Liver (tissue), 9 donors: Measurements from ENCODE around the gene SLC1A3. TPM values are rescaled to one million over a fixed set of nuclear protein-coding genes. Genes with fewer than 3 reads are reported as not detected.

Experiments used
- DNase-seq: peaks from one replicate; pipeline ENCODE4 v3.0.0-alpha.2; 2017; ENCODE audit warnings: low spot score
- H3K27ac ChIP-seq, 2 donors: one replicate each; pipeline ENCODE4 v1.7.0; 2013; ENCODE audit warnings: inconsistent platforms in 2 of 2, low read length in 2 of 2, control low read depth in 1 of 2, low read depth in 1 of 2, mild to moderate bottlenecking in 1 of 2
- H3K27me3 ChIP-seq, 4 donors: one replicate each; pipeline versions ENCODE4 v1.6.1 to v1.7.0; 2013; ENCODE audit warnings: low read length in 3 of 4, inconsistent platforms in 1 of 4, mild to moderate bottlenecking in 1 of 4, moderate library complexity in 1 of 4; ENCODE audit not compliant: control insufficient read depth in 4 of 4, insufficient read depth in 4 of 4
- H3K36me3 ChIP-seq, 4 donors: one replicate each; pipeline versions ENCODE4 v1.6.1 to v1.7.0; 2013; ENCODE audit warnings: low read length in 3 of 4, mild to moderate bottlenecking in 3 of 4, low read depth in 1 of 4, moderate library complexity in 1 of 4; ENCODE audit not compliant: control insufficient read depth in 4 of 4, insufficient read depth in 3 of 4
- H3K4me1 ChIP-seq, 4 donors: one replicate each; pipeline versions ENCODE4 v1.6.1 to v1.7.0; 2013; ENCODE audit warnings: low read length in 3 of 4, mild to moderate bottlenecking in 3 of 4, moderate library complexity in 1 of 4; ENCODE audit not compliant: control insufficient read depth in 4 of 4, insufficient read depth in 4 of 4
- H3K4me3 ChIP-seq, 3 donors: one replicate each; pipeline versions ENCODE4 v1.6.1 to v1.7.0; 2013; ENCODE audit warnings: low read length in 3 of 3, control low read depth in 1 of 3, low read depth in 1 of 3, mild to moderate bottlenecking in 1 of 3
- H3K9ac ChIP-seq, 2 donors: one replicate each; pipeline ENCODE4 v1.7.0; 2013; ENCODE audit warnings: low read length in 2 of 2, mild to moderate bottlenecking in 2 of 2, moderate library complexity in 2 of 2, control low read depth in 1 of 2, low read depth in 1 of 2
- H3K9me3 ChIP-seq, 4 donors: one replicate each; pipeline versions ENCODE4 v1.6.1 to v1.7.0; 2013; ENCODE audit warnings: low read length in 3 of 4; ENCODE audit not compliant: control insufficient read depth in 4 of 4
- ATF3 ChIP-seq: IDR thresholded peaks from 2 replicates; pipeline ENCODE4 v1.6.1; 2016; ENCODE audit warnings: antibody characterized with exemption
- CTCF ChIP-seq: fragments of 150-350 bp; IDR thresholded peaks from 2 replicates; pipeline ENCODE4 v1.5.1; 2017; ENCODE audit warnings: improper control_type of control experiment, low read depth, low read length; ENCODE audit not compliant: missing input control
- EGR1 ChIP-seq, 2 donors: IDR thresholded peaks; 2 replicates each; pipeline ENCODE4 v1.6.1; 2016 to 2018; ENCODE audit warnings: antibody characterized with exemption in 2 of 2, low read depth in 2 of 2
- FOXA1 ChIP-seq: IDR thresholded peaks from 2 replicates; pipeline ENCODE4 v1.6.1; 2016; ENCODE audit warnings: antibody characterized with exemption
- FOXA2 ChIP-seq: IDR thresholded peaks from 2 replicates; pipeline ENCODE4 v1.6.1; 2016; ENCODE audit warnings: antibody characterized with exemption
- GABPA ChIP-seq, 2 donors: IDR thresholded peaks in 1 of 2; conservative IDR thresholded peaks in 1 of 2; 2 replicates each; pipeline ENCODE4 v1.6.1; 2016; ENCODE audit warnings: antibody characterized with exemption in 2 of 2, mild to moderate bottlenecking in 1 of 2, moderate library complexity in 1 of 2
- HNF4A ChIP-seq, 2 donors: conservative IDR thresholded peaks; 2 replicates each; pipeline ENCODE4 v1.6.1; 2016; ENCODE audit warnings: antibody characterized with exemption in 2 of 2, mild to moderate bottlenecking in 2 of 2
- HNF4G ChIP-seq: IDR thresholded peaks from 2 replicates; pipeline ENCODE4 v1.6.1; 2016; ENCODE audit warnings: antibody characterized with exemption
- JUND ChIP-seq, 2 donors: IDR thresholded peaks; 2 replicates each; pipeline ENCODE4 v1.6.1; 2016; ENCODE audit warnings: antibody characterized with exemption in 2 of 2
- MAX ChIP-seq: IDR thresholded peaks from 2 replicates; pipeline ENCODE4 v1.6.1; 2016; ENCODE audit warnings: antibody characterized with exemption
- NR2F2 ChIP-seq: IDR thresholded peaks from 2 replicates; pipeline ENCODE4 v1.6.1; 2016; ENCODE audit warnings: antibody characterized with exemption
- RAD21 ChIP-seq, 2 donors: IDR thresholded peaks; 2 replicates each; pipeline ENCODE4 v1.6.1; 2016; ENCODE audit warnings: antibody characterized with exemption in 2 of 2, mild to moderate bottlenecking in 2 of 2
- RXRA ChIP-seq, 2 donors: IDR thresholded peaks; 2 replicates each; pipeline ENCODE4 v1.6.1; 2017 to 2018; ENCODE audit warnings: antibody characterized with exemption in 2 of 2, mild to moderate bottlenecking in 1 of 2
- SP1 ChIP-seq: IDR thresholded peaks from 2 replicates; pipeline ENCODE4 v1.6.1; 2018; ENCODE audit warnings: antibody characterized with exemption, mild to moderate bottlenecking
- TAF1 ChIP-seq: conservative IDR thresholded peaks from 2 replicates; pipeline ENCODE4 v1.6.1; 2016; ENCODE audit warnings: antibody characterized with exemption, mild to moderate bottlenecking
- YY1 ChIP-seq: IDR thresholded peaks from 2 replicates; pipeline ENCODE4 v1.6.1; 2016; ENCODE audit warnings: antibody characterized with exemption, mild to moderate bottlenecking
- WGBS: extraction: QIAGEN DNeasy Blood & Tissue Kit; methylation state at CpG from one replicate; pipeline ENCODE4 v1.1.7; 2013; 5-methylcytosine and 5-hydroxymethylcytosine counted together
- polyA plus RNA-seq, 2 donors: library from polyadenylated mRNA; stranded (reverse) in 1 of 2; unstranded in 1 of 2; fragments of 200-250 nt in 1 of 2; fragments of >200 nt in 1 of 2; fragmentation: Nextera tagmentation in 1 of 2; extraction: Ambion mirVana in 1 of 2; gene quantifications; one replicate each; pipeline versions ENCODE4 v1.2.1 to v1.2.3, GENCODE V29; 2013 to 2015
- total RNA-seq, 2 donors: library from RNA; depleted of rRNA; stranded (reverse); fragments of >200 nt; gene quantifications; one replicate each; pipeline ENCODE4 v1.2.3, GENCODE V29; 2014
- TF ChIP-seq, protein P1 (sequence below): IDR thresholded peaks from 2 replicates; pipeline ENCODE4 v1.6.1; 2016; ENCODE audit warnings: antibody characterized with exemption
- TF ChIP-seq, protein P2 (sequence below): IDR thresholded peaks from 2 replicates; pipeline ENCODE4 v1.6.1; 2016; ENCODE audit warnings: antibody characterized with exemption, mild to moderate bottlenecking
- donor health status: healthy.
- donor health status: healthy.
- donor health status: healthy.
- donor health status: healthy.
- donor health status: healthy.

Gene SLC1A3
- total and polyA plus RNA-seq, 4 donors: 1.8 to 8.8 (median 2.8) TPM

DNA sequence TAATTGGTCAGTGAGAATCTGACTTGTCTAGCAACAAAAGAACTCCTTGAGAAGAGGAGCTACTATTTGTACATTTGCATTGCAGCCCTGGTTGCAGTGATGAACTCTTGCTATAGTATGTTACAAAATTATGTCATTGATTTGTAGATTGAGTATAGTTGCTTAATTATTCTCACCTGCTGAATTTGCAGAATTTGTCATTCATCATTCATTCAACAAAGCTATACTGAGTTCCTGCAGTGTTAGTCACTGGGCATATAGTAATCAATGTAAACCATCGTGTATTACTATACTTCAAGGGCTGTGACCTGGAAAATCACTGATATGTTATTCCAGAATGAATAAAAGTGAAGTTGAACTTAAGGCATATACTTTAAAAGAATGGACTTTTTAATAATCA lies 50.1 kb downstream of the SLC1A3 start:
- DNase-seq: no peak
- Histone ChIP-seq H3K4me1 (peaks cover 0 to 11% (median 3%) of the 10 kb centered on the region in 4 donors), H3K27ac (no peak overlapping the region), H3K36me3 (no peaks in the 10 kb centered on the region), H3K27me3 (no peaks in the 10 kb centered on the region), H3K9me3 (no peaks in the 10 kb centered on the region), H3K9ac (no peak overlapping the region), H3K4me3 (no peak overlapping the region)
- TF ChIP-seq EGR1 (IDR thresholded peaks at IDR 0.05; ENCODE audit: low read depth in 2 of 2) (no peak), FOXA2 (no peak), CTCF (no peak), GABPA (IDR thresholded peaks at IDR 0.05 in 1 of 2, conservative IDR thresholded peaks at IDR 0.05 in 1 of 2) (no peak), ATF3 (no peak), SP1 (no peak), JUND (IDR thresholded peaks at IDR 0.05) (no peak), YY1 (no peak), TAF1 (no peak), RAD21 (IDR thresholded peaks at IDR 0.05) (no peak), NR2F2 (no peak), HNF4A (conservative IDR thresholded peaks at IDR 0.05) (no peak), FOXA1 (no peak), RXRA (IDR thresholded peaks at IDR 0.05) (no peak), MAX (no peak), HNF4G (no peak)
- TF ChIP-seq, protein P1, sequence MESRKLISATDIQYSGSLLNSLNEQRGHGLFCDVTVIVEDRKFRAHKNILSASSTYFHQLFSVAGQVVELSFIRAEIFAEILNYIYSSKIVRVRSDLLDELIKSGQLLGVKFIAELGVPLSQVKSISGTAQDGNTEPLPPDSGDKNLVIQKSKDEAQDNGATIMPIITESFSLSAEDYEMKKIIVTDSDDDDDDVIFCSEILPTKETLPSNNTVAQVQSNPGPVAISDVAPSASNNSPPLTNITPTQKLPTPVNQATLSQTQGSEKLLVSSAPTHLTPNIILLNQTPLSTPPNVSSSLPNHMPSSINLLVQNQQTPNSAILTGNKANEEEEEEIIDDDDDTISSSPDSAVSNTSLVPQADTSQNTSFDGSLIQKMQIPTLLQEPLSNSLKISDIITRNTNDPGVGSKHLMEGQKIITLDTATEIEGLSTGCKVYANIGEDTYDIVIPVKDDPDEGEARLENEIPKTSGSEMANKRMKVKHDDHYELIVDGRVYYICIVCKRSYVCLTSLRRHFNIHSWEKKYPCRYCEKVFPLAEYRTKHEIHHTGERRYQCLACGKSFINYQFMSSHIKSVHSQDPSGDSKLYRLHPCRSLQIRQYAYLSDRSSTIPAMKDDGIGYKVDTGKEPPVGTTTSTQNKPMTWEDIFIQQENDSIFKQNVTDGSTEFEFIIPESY: no peak
- TF ChIP-seq, protein P2, sequence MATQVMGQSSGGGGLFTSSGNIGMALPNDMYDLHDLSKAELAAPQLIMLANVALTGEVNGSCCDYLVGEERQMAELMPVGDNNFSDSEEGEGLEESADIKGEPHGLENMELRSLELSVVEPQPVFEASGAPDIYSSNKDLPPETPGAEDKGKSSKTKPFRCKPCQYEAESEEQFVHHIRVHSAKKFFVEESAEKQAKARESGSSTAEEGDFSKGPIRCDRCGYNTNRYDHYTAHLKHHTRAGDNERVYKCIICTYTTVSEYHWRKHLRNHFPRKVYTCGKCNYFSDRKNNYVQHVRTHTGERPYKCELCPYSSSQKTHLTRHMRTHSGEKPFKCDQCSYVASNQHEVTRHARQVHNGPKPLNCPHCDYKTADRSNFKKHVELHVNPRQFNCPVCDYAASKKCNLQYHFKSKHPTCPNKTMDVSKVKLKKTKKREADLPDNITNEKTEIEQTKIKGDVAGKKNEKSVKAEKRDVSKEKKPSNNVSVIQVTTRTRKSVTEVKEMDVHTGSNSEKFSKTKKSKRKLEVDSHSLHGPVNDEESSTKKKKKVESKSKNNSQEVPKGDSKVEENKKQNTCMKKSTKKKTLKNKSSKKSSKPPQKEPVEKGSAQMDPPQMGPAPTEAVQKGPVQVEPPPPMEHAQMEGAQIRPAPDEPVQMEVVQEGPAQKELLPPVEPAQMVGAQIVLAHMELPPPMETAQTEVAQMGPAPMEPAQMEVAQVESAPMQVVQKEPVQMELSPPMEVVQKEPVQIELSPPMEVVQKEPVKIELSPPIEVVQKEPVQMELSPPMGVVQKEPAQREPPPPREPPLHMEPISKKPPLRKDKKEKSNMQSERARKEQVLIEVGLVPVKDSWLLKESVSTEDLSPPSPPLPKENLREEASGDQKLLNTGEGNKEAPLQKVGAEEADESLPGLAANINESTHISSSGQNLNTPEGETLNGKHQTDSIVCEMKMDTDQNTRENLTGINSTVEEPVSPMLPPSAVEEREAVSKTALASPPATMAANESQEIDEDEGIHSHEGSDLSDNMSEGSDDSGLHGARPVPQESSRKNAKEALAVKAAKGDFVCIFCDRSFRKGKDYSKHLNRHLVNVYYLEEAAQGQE: no peak
- WGBS: 91% methylated on average over 1 of the region's 1 CpG
